Renal cortical epithelial cell (primary cell): Measurements from ENCODE around the gene AEBP1. TPM values are rescaled to one million over a fixed set of nuclear protein-coding genes. Genes with fewer than 3 reads are reported as not detected.

Source experiments
- DNase-seq: peaks from one replicate; pipeline ENCODE4 v3.0.0-alpha.2; 2011; ENCODE audit warnings: low read depth
- total RNA-seq: library from RNA; depleted of rRNA; stranded (reverse); fragments of >200 nt; gene quantifications from 2 replicates; pipeline ENCODE4 v1.2.3, GENCODE V29; 2014

Gene AEBP1
- total RNA-seq, 1 donor from 2014 or later, result 19.0 TPM

GRCh38 chr7:44155191-44156185 lies 51.3 kb downstream of the AEBP1 start:
- DNase-seq, result no peak

GRCh38 chr7:44156453-44157010 lies 52.4 kb downstream of the AEBP1 start:
- no peak for DNase-seq

- DNase-seq, result no peak
Observed at GRCh38 chr7:44157116-44158080, 53.3 kb downstream of the AEBP1 start.

- no peak for DNase-seq
Observed at GRCh38 chr7:44158096-44158872, 54.1 kb downstream of the AEBP1 start.

GRCh38 chr7:44158873-44159631 lies 54.9 kb downstream of the AEBP1 start:
- no peak for DNase-seq

GRCh38 chr7:44159824-44160630 lies 55.9 kb downstream of the AEBP1 start:
- DNase-seq, result no peak

GRCh38 chr7:44161371-44161770 lies 57.2 kb downstream of the AEBP1 start:
- DNase-seq, result no peak

- DNase-seq, result peak; percentile 70
Observed at GRCh38 chr7:44162179-44162578, 58.0 kb downstream of the AEBP1 start.

- DNase-seq, result peak; percentile 11
Observed at GRCh38 chr7:44162785-44163395, 58.7 kb downstream of the AEBP1 start.

- DNase-seq, result peak; percentile 96
Observed at GRCh38 chr7:44163591-44163990, 59.4 kb downstream of the AEBP1 start.

Other genes with a start within 250 kb of the AEBP1 start
- gene MRPS24, start 234.8 kb upstream of the AEBP1 start, total RNA-seq, result 55.3 and 127 TPM in 2 replicates
- gene URGCP, start 197.7 kb upstream of the AEBP1 start, total RNA-seq, result 37.0 and 40.6 TPM in 2 replicates
- gene UBE2D4, start 177.9 kb upstream of the AEBP1 start, total RNA-seq, result 10.4 and 17.0 TPM in 2 replicates
- gene SPDYE1, start 106.4 kb upstream of the AEBP1 start, total RNA-seq, result not detected in 2 replicates
- gene DBNL, start 59.6 kb upstream of the AEBP1 start, total RNA-seq, result 158 and 181 TPM in 2 replicates
- 0.15 TPM in 1 of 2 replicates, not detected in the other for gene PGAM2, start 38.8 kb upstream of the AEBP1 start, total RNA-seq
- gene POLM, start 21.8 kb upstream of the AEBP1 start, total RNA-seq, result 8.0 and 15.3 TPM in 2 replicates
- gene POLD2, start 19.2 kb downstream of the AEBP1 start, total RNA-seq, result 58.3 and 58.9 TPM in 2 replicates
- gene MYL7, start 37.0 kb downstream of the AEBP1 start, total RNA-seq, result not detected in 2 replicates
- gene GCK, start 85.1 kb downstream of the AEBP1 start, total RNA-seq, result 0.10 TPM in 1 of 2 replicates, not detected in the other
- 85.9 and 116 TPM in 2 replicates for gene YKT6, start 96.6 kb downstream of the AEBP1 start, total RNA-seq
- gene CAMK2B, start 221.2 kb downstream of the AEBP1 start, total RNA-seq, result 0.20 and 1.6 TPM in 2 replicates